Astrocyte of the hippocampus (primary cell): ENCODE results near the gene RPS10.
"Not testable (repeated sequence)": the region's sequence is repeated elsewhere in the genome, so short reads cannot be mapped to it uniquely, and the experiment has no call there.

Source experiments
- DNase-seq: peaks from one replicate; pipeline ENCODE4 v3.0.0; 2011; ENCODE audit warnings: low read depth, low spot score

Gene RPS10

GRCh38 chr6:34447910-34448309, 22.0 kb upstream of the RPS10 start:
- no peak for DNase-seq

DNA sequence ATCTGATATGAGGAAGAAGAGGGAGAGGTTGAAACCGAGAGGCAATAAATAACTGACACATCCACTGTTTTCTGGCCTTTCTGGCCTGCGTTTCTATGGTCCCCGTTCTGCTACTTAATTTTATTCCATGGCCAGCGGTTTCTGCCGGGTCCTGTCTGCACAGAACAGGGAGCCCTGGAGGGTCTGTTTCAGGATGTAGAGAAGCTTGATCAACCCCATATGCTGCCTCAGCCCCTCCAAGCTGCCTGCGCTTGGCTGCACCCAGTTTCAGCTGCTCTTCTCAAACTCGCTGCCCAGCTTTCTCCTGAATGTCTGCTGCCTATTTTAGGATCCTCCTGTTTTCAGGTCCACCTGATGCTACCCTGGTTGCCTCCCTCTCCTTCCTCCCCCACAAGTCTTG, 21.5 kb upstream of the RPS10 start:
- DNase-seq = no peak

- no peak for DNase-seq
Measured at GRCh38 chr6:34445313-34445860, 19.5 kb upstream of the RPS10 start.

GRCh38 chr6:34441526-34441925, 15.7 kb upstream of the RPS10 start:
- no peak for DNase-seq

DNA sequence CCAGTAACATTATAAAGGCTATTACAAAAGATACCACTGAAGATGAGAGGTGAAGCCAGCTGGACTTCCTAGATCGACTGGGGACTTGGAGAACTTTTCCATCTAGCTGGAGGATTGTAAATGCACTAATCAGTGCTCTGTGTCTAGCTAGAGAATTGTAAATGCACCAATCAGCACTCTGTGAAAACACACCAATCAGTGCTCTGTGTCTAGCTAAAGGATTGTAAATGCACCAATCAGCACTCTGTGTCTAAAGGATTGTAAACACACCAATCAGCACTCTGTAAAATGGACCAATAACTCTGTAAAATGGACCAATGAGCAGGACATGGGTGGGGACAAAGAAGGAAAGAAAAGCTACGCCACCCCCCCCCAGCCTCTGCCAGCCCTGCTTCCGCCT, 13.6 kb upstream of the RPS10 start:
- DNase-seq = no peak

- no peak for DNase-seq
Measured at GRCh38 chr6:34438705-34439104, 12.8 kb upstream of the RPS10 start.

GRCh38 chr6:34437644-34437970, 11.7 kb upstream of the RPS10 start:
- DNase-seq = no peak

- DNase-seq = no peak
Measured at GRCh38 chr6:34436803-34437643, 11.2 kb upstream of the RPS10 start.

DNA sequence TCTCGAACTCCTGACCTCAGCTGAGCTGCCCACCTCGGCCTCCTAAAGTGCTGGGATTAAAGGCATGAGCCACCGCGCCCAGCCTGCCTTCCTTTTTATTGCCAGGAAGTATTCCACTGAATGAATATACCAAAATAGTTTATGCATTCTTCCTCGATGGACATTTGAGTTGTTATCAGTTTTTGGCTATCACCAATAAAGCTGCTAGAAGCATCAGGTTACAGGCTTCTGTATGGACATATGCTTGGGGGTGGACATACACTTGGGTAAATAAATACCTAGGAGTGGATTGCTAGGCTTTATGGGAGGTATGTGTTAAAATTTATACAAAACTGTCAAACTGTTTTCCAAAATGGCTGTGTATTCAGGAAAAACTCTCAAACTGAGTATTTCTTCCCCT, 10.0 kb upstream of the RPS10 start:
- no peak for DNase-seq

DNA sequence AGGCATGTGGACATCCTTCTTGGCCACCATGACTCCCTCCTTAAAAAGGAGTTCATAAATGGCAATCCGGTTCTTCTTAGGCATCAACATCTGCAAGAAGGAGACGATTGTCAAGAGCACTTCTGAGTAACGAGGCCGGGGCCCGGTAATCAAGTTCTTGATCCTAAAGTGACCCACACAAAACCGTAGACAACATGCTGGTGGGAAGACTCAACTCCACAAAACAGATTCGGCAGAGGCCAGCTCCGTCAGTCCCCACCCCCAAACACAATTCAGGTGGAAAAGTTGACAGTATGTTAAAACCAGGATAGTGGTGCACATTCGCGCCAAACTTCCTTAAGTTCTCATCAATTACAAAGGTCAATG, 754 bp downstream of the RPS10 start:
- DNase-seq = no peak

DNA sequence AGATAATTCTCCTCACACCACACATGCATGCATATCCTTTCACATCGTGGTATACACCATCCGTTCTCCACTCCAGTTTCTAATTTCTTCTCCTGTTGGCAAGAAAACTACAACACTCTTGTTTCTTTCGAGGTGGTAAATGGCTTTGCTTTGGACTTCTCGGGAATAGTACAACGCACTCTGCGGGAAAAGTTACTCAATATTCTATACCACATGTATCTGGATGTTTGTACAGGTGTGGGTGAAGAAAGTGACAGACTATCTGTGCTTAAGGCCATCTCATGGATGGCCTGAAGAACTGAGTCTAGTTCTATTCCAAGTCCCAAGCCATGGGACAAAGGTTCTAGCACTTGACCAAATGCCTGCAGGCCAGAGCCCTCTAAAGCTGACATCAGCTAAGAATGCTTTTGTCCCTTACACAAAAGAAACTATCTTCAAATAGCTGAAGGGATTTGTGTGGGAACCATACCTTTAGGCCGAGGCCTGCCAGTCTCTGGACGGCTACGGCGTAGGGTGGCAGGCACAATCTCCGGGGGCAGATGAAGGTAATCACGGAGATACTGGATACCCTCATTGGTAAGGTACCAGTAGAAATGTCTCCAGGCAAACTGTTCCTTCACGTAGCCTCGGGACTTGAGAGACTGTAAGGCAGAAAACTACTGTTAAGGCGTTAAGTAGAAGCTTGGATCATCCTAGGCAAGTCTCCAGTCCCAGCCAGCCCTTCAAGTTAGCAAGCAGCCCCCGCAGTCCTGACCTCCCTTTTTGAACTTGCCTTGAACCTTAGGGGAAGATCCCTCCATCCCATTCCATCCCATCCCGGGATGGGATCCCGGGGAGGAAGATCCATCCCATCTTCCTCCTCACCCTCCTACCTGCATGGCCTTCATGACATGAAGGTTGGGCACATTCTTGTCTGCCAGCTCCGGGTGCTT, 1.4 kb downstream of the RPS10 start:
- DNase-seq = no peak

DNA sequence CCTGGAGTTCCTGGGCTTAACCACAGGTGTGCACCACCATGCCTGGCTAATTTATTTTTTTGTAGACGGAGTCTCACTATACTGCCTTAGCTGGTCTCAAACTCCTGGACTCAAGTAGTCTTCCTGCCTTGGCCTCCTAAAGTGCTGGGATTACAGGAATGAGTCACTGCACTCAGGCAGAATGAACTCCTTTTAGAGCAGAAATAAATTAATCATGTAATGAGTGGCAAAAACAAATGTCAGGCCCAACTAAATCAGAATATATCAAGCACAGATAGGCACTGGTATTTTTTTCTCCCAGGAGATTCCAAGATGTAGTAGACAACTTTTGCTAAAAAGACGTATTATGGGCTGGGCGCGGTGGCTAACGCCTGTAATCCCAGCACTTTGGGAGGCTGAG, 2.6 kb downstream of the RPS10 start:
- DNase-seq = peak; percentile 24

DNA sequence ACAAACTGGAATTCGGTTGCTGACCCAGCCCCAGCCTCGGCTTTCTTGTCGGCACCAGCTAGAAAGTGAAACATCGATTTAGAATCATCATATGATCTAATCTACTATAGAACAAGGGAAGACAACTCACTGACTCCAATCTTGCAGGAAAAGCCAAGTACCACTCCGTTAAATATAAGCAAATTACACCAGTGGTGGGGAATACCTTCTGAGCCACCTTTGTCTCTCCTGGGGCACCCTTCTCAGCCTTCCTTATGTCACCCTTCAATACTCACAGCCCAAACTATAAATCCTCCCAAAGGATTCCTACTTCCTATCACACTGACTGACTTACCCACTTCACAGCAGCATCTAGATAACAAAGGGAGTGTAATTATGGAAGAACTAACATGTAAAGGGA, 7.5 kb downstream of the RPS10 start:
- DNase-seq = no peak

- DNase-seq = no peak
Measured at GRCh38 chr6:34416877-34417371, 8.9 kb downstream of the RPS10 start.

DNA sequence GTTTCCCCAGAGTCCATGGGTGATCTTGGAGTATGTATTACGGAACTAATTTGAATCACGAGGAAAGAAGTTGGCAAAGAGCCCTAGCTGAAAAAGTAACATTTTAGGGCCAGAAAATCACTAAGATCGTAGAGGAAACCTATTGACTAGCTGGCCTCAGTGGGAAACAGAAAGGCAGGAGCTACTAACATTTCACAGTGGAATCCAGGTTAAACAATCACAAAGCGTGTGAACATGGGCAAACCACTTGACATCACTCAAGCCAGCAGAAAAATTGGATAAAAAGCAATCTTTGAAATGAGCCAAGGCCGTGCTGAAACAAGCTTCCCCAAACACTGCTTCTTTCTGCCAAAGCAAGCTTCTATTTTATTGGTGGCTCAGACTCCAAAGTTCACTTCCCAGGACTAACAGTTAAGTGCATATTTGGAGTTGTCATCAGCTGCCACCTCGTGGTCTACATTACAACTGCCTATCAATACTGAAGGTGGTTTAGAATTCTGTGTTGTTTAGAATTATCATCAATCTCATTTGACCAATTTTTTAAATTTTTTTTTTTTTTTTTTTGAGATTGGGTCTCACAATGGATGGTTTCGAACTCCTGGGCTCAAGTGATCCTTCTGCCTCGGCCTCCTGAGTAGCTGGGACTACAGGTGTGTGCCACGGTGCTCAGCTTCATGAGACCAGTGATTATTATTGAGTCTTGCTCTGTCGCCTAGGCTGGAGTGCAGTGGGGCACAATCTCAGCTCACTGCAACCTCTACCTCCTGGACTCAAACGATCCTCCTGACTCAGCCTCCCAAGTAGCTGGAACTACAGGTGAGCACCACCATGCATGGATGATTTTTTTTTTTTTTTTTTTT, 10.6 kb downstream of the RPS10 start:
- DNase-seq = peak; percentile 80

DNA sequence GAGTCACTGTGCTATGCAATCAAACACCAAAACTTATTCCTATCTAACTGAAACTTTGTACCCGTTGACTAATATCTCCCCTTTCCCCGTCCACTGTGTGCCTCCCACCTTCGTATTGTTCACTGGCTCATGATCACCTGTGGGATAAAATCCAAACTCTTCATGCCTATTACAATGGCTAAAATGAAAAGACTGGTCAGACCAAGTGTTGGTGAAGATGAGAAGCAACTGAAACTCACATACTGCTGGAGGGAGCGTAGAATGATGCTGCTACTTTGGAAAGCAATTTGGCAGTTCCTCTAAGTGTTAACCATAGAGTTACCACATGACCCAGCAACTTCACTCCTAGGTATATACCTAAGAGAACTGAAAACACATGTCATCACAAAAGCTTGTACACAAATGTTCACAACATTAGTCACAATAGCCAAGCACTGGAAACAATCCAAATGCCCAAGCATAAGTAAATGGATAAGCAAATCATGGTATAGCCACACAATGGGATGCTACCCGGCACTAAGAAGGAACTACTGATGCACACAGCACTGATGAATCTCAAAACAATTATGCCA, 13.1 kb downstream of the RPS10 start:
- peak; percentile 29 for DNase-seq

DNA sequence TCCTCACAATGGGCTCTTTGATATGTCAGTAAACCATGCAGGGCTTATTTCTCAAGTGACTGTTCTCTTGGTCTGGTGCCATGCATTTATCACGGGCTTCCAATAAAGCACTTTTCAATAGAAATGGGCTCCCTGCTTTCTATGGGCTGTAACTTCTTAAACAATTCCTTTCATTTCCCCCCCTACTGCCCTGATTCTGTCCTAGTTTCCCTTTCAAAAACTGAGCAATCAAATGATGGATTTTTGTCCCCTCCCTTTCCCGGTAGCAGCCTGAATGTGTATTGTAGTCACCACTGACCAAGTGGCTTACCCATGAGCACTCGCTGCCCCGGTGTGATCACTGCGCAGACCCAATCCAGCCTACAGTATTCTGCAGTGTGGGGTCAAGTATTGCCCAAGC, 13.9 kb downstream of the RPS10 start:
- DNase-seq = peak; percentile 67

- not testable (repeated sequence) for DNase-seq
Measured at GRCh38 chr6:34407915-34408314, 18.0 kb downstream of the RPS10 start.

DNA sequence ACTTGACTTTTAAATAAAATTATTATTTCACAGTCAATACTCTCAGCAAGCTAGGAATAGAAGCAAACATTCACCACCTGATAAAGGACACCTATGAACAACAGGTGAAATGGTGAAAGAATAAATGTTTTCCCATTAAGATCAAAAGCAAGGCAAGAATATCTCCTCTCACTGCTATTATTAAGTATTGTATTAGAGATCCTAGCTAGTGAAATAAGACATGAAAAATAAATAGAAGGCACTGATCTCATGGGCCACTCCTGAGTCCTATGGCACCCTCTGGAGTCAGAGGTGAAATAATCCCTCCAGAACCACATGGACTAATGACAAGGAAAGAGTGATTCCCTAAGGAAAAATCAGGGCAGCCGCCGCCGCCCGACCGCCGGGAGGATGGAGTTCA, 29.4 kb downstream of the RPS10 start:
- DNase-seq = no peak

DNA sequence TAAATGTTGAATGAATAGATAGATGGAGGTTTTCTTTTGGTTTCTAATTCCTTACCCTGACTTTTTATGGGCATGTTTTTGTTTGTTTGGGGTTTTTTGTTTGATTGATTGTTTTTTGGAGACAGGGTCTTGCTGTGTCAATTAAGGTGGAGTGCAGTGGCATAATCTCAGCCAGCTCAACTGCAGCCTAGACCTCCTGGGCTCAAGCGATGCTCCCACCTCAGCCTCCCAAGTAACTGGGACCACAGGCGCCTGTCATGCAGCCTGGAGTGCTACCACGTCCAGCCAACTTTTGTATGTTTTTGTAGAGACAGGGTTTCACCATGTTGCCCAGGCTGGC, 31.9 kb downstream of the RPS10 start:
- DNase-seq = no peak
